A549 (cell line): ENCODE data around the gene SEPTIN3. TPM values are rescaled to one million over a fixed set of nuclear protein-coding genes. Genes with fewer than 3 reads are reported as not detected.

ENCODE experiments used
- ATAC-seq, 2 experiments: fragments of 200-7000 bp in 1 of 2; fragments of >200 bp in 1 of 2; cut with Nextera tagmentation in 1 of 2; cut with Tn5 transposase in 1 of 2; 3 replicates each; pipeline versions ENCODE4 v1.8.0 to v1.9.1; 2018 to 2020; ENCODE audit warnings: mild to moderate bottlenecking in 1 of 2, moderate library complexity in 1 of 2
- CTCF ChIA-PET: fragments of 300-600 bp; sonication (Branson Sonifier 250); formaldehyde crosslinking; extraction: SDS; loops from one replicate; lab custom pipeline; 2021; ENCODE audit warnings: antibody characterized with exemption, inconsistent platforms; lab: Yijun Ruan, JAX
- POLR2A ChIA-PET: fragments of 350-600 bp; formaldehyde crosslinking; extraction: SDS; loops from one replicate; lab custom pipeline; 2021; ENCODE audit warnings: antibody characterized with exemption, inconsistent platforms; lab: Yijun Ruan, JAX
- DNase-seq, 2 experiments: peaks; one replicate each; pipeline versions ENCODE4 v3.0.0 to v3.0.0-alpha.2; 2011 to 2016; ENCODE audit warnings: low read depth in 1 of 2, low spot score in 1 of 2
- FAIRE-seq: peaks from 2 replicates; lab custom pipeline; 2011; peaks lifted over from hg19 to GRCh38; lab: Jason Lieb, UNC
- H3K27ac ChIP-seq, 2 experiments: fragments of >200 bp; sonication (Bioruptor Twin); formaldehyde crosslinking; 3 replicates each; pipeline ENCODE4 v1.5.1; 2016 to 2017
- H3K4me1 ChIP-seq: fragments of >200 bp; sonication (Bioruptor Twin); formaldehyde crosslinking; 3 replicates; pipeline ENCODE4 v1.6.1; 2016
- H3K4me2 ChIP-seq: fragments of >200 bp; sonication (Bioruptor Twin); formaldehyde crosslinking; 3 replicates; pipeline ENCODE4 v1.6.1; 2016
- H3K4me3 ChIP-seq: fragments of >200 bp; sonication (Bioruptor Twin); formaldehyde crosslinking; 3 replicates; pipeline ENCODE4 v1.5.1; 2016
- H3K9me3 ChIP-seq: fragments of >200 bp; sonication (Bioruptor Twin); formaldehyde crosslinking; 3 replicates; pipeline ENCODE4 v1.6.1; 2016
- BCL3 ChIP-seq: fragments of >200 bp; sonication (Bioruptor Twin); formaldehyde crosslinking; IDR thresholded peaks from 3 replicates; pipeline ENCODE4 v1.6.1; 2016
- CEBPB ChIP-seq, 2 experiments: fragments of >200 bp in 1 of 2; sonication (Bioruptor Twin) in 1 of 2; formaldehyde crosslinking in 1 of 2; IDR thresholded peaks; 2 replicates each; pipeline ENCODE4 v1.6.1; 2012 to 2016
- CTCF ChIP-seq: fragments of >200 bp; sonication (Bioruptor Twin); formaldehyde crosslinking; IDR thresholded peaks from 3 replicates; pipeline ENCODE4 v1.5.1; 2016
- ELK1 ChIP-seq: fragments of 150-350 bp; IDR thresholded peaks from 2 replicates; pipeline ENCODE4 v1.6.1; 2014; ENCODE audit warnings: low read depth, mild to moderate bottlenecking, low read length
- FOSL2 ChIP-seq, 2 experiments: fragments of 450-650 bp in 1 of 2; fragments of >200 bp in 1 of 2; sonication (Bioruptor Twin) in 1 of 2; formaldehyde crosslinking; IDR thresholded peaks; 2 replicates each; pipeline versions ENCODE4 v1.5.0 to v1.6.1; 2016 to 2020; ENCODE audit warnings: mild to moderate bottlenecking in 1 of 2, moderate library complexity in 1 of 2
- FOXS1 ChIP-seq: fragments of 250-450 bp; sonication (Bioruptor Pico); IDR thresholded peaks from 2 replicates; pipeline ENCODE4 v1.5.0; 2020; ENCODE audit warnings: mild to moderate bottlenecking, moderate library complexity
- HDAC2 ChIP-seq: fragments of 200-600 bp; sonication (generic); IDR thresholded peaks from 2 replicates; pipeline ENCODE4 v1.6.1; 2016
- HOXA7 ChIP-seq: fragments of 250-450 bp; sonication (Bioruptor Pico); IDR thresholded peaks from 2 replicates; pipeline ENCODE4 v1.5.0; 2020; ENCODE audit warnings: mild to moderate bottlenecking, moderate library complexity
- HOXB13 ChIP-seq: fragments of 250-450 bp; sonication (Bioruptor Pico); IDR thresholded peaks from 2 replicates; pipeline ENCODE4 v1.5.0; 2020; ENCODE audit warnings: low read depth, mild to moderate bottlenecking, moderate library complexity
- KDM1A ChIP-seq: fragments of 200-600 bp; sonication (generic); IDR thresholded peaks from 2 replicates; pipeline ENCODE4 v1.6.1; 2016; ENCODE audit warnings: low read depth, mild to moderate bottlenecking
- KDM5A ChIP-seq: fragments of 200-600 bp; sonication (generic); IDR thresholded peaks from 2 replicates; pipeline ENCODE4 v1.6.1; 2016; ENCODE audit warnings: antibody characterized with exemption, mild to moderate bottlenecking
- MAX ChIP-seq: IDR thresholded peaks from 2 replicates; pipeline ENCODE4 v1.6.1; 2012
- MYC ChIP-seq: IDR thresholded peaks from 2 replicates; pipeline ENCODE4 v1.6.1; 2012; ENCODE audit warnings: mild to moderate bottlenecking, inconsistent platforms, low read length, improper control_type of control experiment, borderline replicate concordance
- NFE2L2 ChIP-seq: fragments of 150-350 bp; conservative IDR thresholded peaks from 2 replicates; pipeline ENCODE4 v1.6.1; 2014; ENCODE audit warnings: low read length
- PBX3 ChIP-seq: IDR thresholded peaks from 2 replicates; pipeline ENCODE4 v1.6.1; 2012
- PHF8 ChIP-seq: fragments of 200-600 bp; sonication (generic); IDR thresholded peaks from 2 replicates; pipeline ENCODE4 v1.6.1; 2016; ENCODE audit warnings: low read depth, mild to moderate bottlenecking, antibody characterized with exemption, moderate library complexity, borderline replicate concordance
- POLR2A ChIP-seq: IDR thresholded peaks from 2 replicates; pipeline ENCODE4 v1.6.1; 2012; ENCODE audit warnings: mild to moderate bottlenecking, low read length
- POLR2AphosphoS2 ChIP-seq: conservative IDR thresholded peaks from 2 replicates; pipeline ENCODE4 v1.6.1; 2012; ENCODE audit warnings: low read length, improper control_type of control experiment, inconsistent platforms
- RAD21 ChIP-seq, 2 experiments: fragments of >200 bp in 1 of 2; sonication (Bioruptor Twin) in 1 of 2; formaldehyde crosslinking in 1 of 2; IDR thresholded peaks in 1 of 2; conservative IDR thresholded peaks in 1 of 2; 2 replicates in 1 of 2; 3 replicates in 1 of 2; pipeline ENCODE4 v1.6.1; 2012 to 2018; ENCODE audit warnings: inconsistent platforms in 1 of 2
- RCOR1 ChIP-seq: fragments of 150-350 bp; IDR thresholded peaks from 2 replicates; pipeline ENCODE4 v1.6.1; 2014; ENCODE audit warnings: antibody characterized with exemption, low read length, low read depth
- RNF2 ChIP-seq: fragments of 200-600 bp; sonication (generic); IDR thresholded peaks from 2 replicates; pipeline ENCODE4 v1.6.1; 2016; ENCODE audit warnings: low read depth, mild to moderate bottlenecking, antibody characterized with exemption, moderate library complexity, borderline replicate concordance
- SMC3 ChIP-seq: fragments of >200 bp; sonication (Bioruptor Twin); formaldehyde crosslinking; IDR thresholded peaks from 3 replicates; pipeline ENCODE4 v1.6.1; 2018; ENCODE audit warnings: inconsistent platforms
- TFCP2L1 ChIP-seq: fragments of 250-450 bp; sonication (Bioruptor Pico); IDR thresholded peaks from 2 replicates; pipeline ENCODE4 v1.5.0; 2021; ENCODE audit warnings: mild to moderate bottlenecking
- ZFP36 ChIP-seq: fragments of 450-650 bp; IDR thresholded peaks from 2 replicates; pipeline ENCODE4 v1.6.1; 2014; ENCODE audit warnings: borderline replicate concordance; ENCODE audit not compliant: partially characterized antibody
- WGBS: methylation state at CpG from one replicate; pipeline ENCODE4 v1.1.6; 2017; ENCODE audit errors: missing lambda C conversion rate; 5-methylcytosine and 5-hydroxymethylcytosine counted together
- polyA plus RNA-seq, 4 experiments: library from polyadenylated mRNA; depleted of rRNA in 3 of 4; stranded (reverse); fragments of >200 nt; fragmentation: RNase III in 1 of 4; extraction: RNeasy Plus Mini Kit Qiagen cat#74134 plus additional on column Dnase treatment in 1 of 4; gene quantifications; 2 replicates in 3 of 4; 3 replicates in 1 of 4; pipeline ENCODE4 v1.2.3, GENCODE V29; 2011 to 2017
- TF ChIP-seq, protein P1 (sequence below): IDR thresholded peaks from 2 replicates; pipeline ENCODE4 v1.6.1; 2012; ENCODE audit warnings: low read depth, borderline replicate concordance
- TF ChIP-seq, protein P2 (sequence below): fragments of 250-450 bp; sonication (Bioruptor Pico); IDR thresholded peaks from 2 replicates; pipeline ENCODE4 v1.5.0; 2020; ENCODE audit warnings: low read depth, mild to moderate bottlenecking, moderate library complexity

Gene SEPTIN3
- polyA plus RNA-seq, 2 of the 4 experiments (the other 2 are of a cell fraction), result 1.1 to 1.3 TPM

- ChIA-PET POLR2A (no interaction called here), CTCF (no interaction called here)
- FAIRE-seq (no peak), ATAC-seq (no peak), DNase-seq (no peak)
- Histone ChIP-seq H3K4me1 (no peaks in the 10 kb centered on the region), H3K9me3 (peaks cover 19% of the 10 kb centered on the region; the same call in 2 of the 3 replicates), H3K4me2 (no peak overlapping the region), H3K4me3 (no peak overlapping the region), H3K27ac (no peak overlapping the region)
- TF ChIP-seq, protein P1, sequence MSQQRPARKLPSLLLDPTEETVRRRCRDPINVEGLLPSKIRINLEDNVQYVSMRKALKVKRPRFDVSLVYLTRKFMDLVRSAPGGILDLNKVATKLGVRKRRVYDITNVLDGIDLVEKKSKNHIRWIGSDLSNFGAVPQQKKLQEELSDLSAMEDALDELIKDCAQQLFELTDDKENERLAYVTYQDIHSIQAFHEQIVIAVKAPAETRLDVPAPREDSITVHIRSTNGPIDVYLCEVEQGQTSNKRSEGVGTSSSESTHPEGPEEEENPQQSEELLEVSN, result no peak
- TF ChIP-seq RNF2, result no peak
- no peak for TF ChIP-seq HOXB13
- TF ChIP-seq PHF8, result no peak
- TF ChIP-seq PBX3, result no peak
- TF ChIP-seq RAD21 (conservative IDR thresholded peaks at IDR 0.05 in 1 of 2, IDR thresholded peaks at IDR 0.05 in 1 of 2), result no peak
- TF ChIP-seq KDM5A, result no peak
- no peak for TF ChIP-seq ZFP36
- no peak for TF ChIP-seq HOXA7 (CRISPR knock-in tag)
- no peak for TF ChIP-seq MYC
- TF ChIP-seq RCOR1, result no peak
- no peak for TF ChIP-seq FOXS1
- no peak for TF ChIP-seq HDAC2
- no peak for TF ChIP-seq NFE2L2
- no peak for TF ChIP-seq POLR2A
- TF ChIP-seq TFCP2L1, result no peak
- no peak for TF ChIP-seq MAX
- 65% methylated on average over 4 of the region's 4 CpGs for WGBS
These were observed 44.1 kb downstream of the SEPTIN3 start for GRCh38 chr22:42013385-42013784.

- no peaks in the 10 kb centered on the region for H3K4me1 ChIP-seq
- no peak overlapping the region for H3K4me3 ChIP-seq
- POLR2A ChIA-PET, result no interaction called here
- TF ChIP-seq SMC3, result no peak
- TF ChIP-seq TFCP2L1, result no peak
- no peak for TF ChIP-seq PBX3
- no peak for TF ChIP-seq FOSL2 (IDR thresholded peaks at IDR 0.05)
- no peak for TF ChIP-seq FOSL2 (CRISPR knock-in tag; IDR thresholded peaks at IDR 0.05)
- TF ChIP-seq KDM1A, result no peak
- TF ChIP-seq CEBPB (IDR thresholded peaks at IDR 0.05), result no peak
- no peak for TF ChIP-seq MAX
- TF ChIP-seq, protein P2, sequence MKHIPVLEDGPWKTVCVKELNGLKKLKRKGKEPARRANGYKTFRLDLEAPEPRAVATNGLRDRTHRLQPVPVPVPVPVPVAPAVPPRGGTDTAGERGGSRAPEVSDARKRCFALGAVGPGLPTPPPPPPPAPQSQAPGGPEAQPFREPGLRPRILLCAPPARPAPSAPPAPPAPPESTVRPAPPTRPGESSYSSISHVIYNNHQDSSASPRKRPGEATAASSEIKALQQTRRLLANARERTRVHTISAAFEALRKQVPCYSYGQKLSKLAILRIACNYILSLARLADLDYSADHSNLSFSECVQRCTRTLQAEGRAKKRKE (CRISPR knock-in tag), result no peak
- no peak for TF ChIP-seq ELK1
- TF ChIP-seq ZFP36, result no peak
- no peak for TF ChIP-seq POLR2AphosphoS2
- no peak for TF ChIP-seq NFE2L2
- no peak for TF ChIP-seq CTCF
- no peak for TF ChIP-seq BCL3
- H3K27ac ChIP-seq, result no peak overlapping the region
- ATAC-seq, result no peak
- FAIRE-seq, result no peak
- peaks cover 3% of the 10 kb centered on the region; the same call in 1 of the 3 replicates for H3K9me3 ChIP-seq
- CTCF ChIA-PET, result no interaction called here
- no peak for DNase-seq
- H3K4me2 ChIP-seq, result no peak overlapping the region
- WGBS, result 41% methylated on average over 9 of the region's 10 CpGs
These were observed 46.9 kb downstream of the SEPTIN3 start for GRCh38 chr22:42016111-42016510.
